H1 (cell line): ENCODE data around the gene MKKS. TPM values are rescaled to one million over a fixed set of nuclear protein-coding genes. Genes with fewer than 3 reads are reported as not detected.

ENCODE experiments used
- CTCF ChIA-PET: fragments of 300-600 bp; sonication (Branson Sonifier 250); formaldehyde crosslinking; loops from one replicate; lab custom pipeline; 2021; ENCODE audit not compliant: partially characterized antibody; lab: Charles Lee
- POLR2A ChIA-PET: fragments of 300-600 bp; sonication (Branson Sonifier 250); formaldehyde crosslinking; loops from one replicate; lab custom pipeline; 2021; ENCODE audit warnings: inconsistent platforms; ENCODE audit not compliant: partially characterized antibody; lab: Charles Lee
- DNase-seq, 2 experiments: peaks; one replicate each; pipeline versions ENCODE4 v3.0.0 to v3.0.0-alpha.2; 2010 to 2022; ENCODE audit warnings: low spot score in 2 of 2, low read depth in 1 of 2, mixed read lengths in 1 of 2
- FAIRE-seq: peaks from 2 replicates; lab custom pipeline; 2011; peaks lifted over from hg19 to GRCh38; lab: Jason Lieb, UNC
- H2AFZ ChIP-seq: 2 replicates; pipeline ENCODE4 v1.8.1; 2012; ENCODE audit warnings: low read length, inconsistent platforms
- H2AK5ac ChIP-seq: 2 replicates; pipeline ENCODE4 v1.6.1; 2013; ENCODE audit warnings: low read depth, low read length
- H2BK120ac ChIP-seq: replicated peaks from 2 replicates; pipeline ENCODE3; 2013; ENCODE audit warnings: low read depth, low read length, inconsistent platforms
- H2BK12ac ChIP-seq: 2 replicates; pipeline ENCODE4 v1.6.1; 2013; ENCODE audit warnings: low read depth, low read length
- H2BK15ac ChIP-seq: 2 replicates; pipeline ENCODE4 v1.6.1; 2013; ENCODE audit warnings: low read length
- H2BK20ac ChIP-seq: 2 replicates; pipeline ENCODE4 v1.6.1; 2013; ENCODE audit warnings: low read length
- H2BK5ac ChIP-seq: 2 replicates; pipeline ENCODE4 v1.6.1; 2013; ENCODE audit warnings: low read depth, low read length
- H3K14ac ChIP-seq: 2 replicates; pipeline ENCODE4 v1.6.1; 2013; ENCODE audit warnings: inconsistent platforms; ENCODE audit not compliant: insufficient read length
- H3K18ac ChIP-seq: 2 replicates; pipeline ENCODE4 v1.6.1; 2013; ENCODE audit warnings: low read length; ENCODE audit errors: extremely low read depth
- H3K23ac ChIP-seq: 2 replicates; pipeline ENCODE4 v1.6.1; 2013; ENCODE audit warnings: inconsistent platforms; ENCODE audit not compliant: insufficient read length
- H3K23me2 ChIP-seq: 2 replicates; pipeline ENCODE4 v1.6.1; 2013; ENCODE audit warnings: low read depth, low read length
- H3K27ac ChIP-seq: 2 replicates; pipeline ENCODE4 v1.6.1; 2011; ENCODE audit warnings: low read depth, low read length, inconsistent platforms
- H3K27me3 ChIP-seq, 4 experiments: replicated peaks in 1 of 4; 1 replicate in 1 of 4; 2 replicates in 3 of 4; pipeline versions ENCODE4 v1.6.1 to v1.8.1; 2011 to 2013; ENCODE audit warnings: low read length in 3 of 4, mild to moderate bottlenecking in 3 of 4, inconsistent platforms in 2 of 4, mixed read lengths in 2 of 4, moderate library complexity in 1 of 4; ENCODE audit not compliant: control insufficient read depth in 3 of 4, insufficient read depth in 3 of 4; ENCODE audit errors: extremely low read depth in 1 of 4
- H3K36me3 ChIP-seq, 4 experiments: 2 replicates each; pipeline versions ENCODE4 v1.6.1 to v1.8.1; 2011 to 2013; ENCODE audit warnings: mild to moderate bottlenecking in 4 of 4, low read length in 3 of 4, moderate library complexity in 2 of 4, control low read depth in 1 of 4, inconsistent platforms in 1 of 4; ENCODE audit not compliant: insufficient read depth in 4 of 4, control insufficient read depth in 2 of 4
- H3K4ac ChIP-seq: replicated peaks from 2 replicates; pipeline ENCODE3; 2013; ENCODE audit warnings: low read length, low read depth, mixed read lengths, inconsistent platforms; ENCODE audit not compliant: insufficient read length
- H3K4me1 ChIP-seq, 4 experiments: replicated peaks in 1 of 4; 1 replicate in 1 of 4; 2 replicates in 3 of 4; pipeline versions ENCODE4 v1.6.1 to v1.8.1; 2011 to 2013; ENCODE audit warnings: low read length in 3 of 4, inconsistent platforms in 2 of 4, mixed read lengths in 1 of 4; ENCODE audit not compliant: insufficient read depth in 4 of 4, control insufficient read depth in 3 of 4
- H3K4me2 ChIP-seq, 2 experiments: 2 replicates each; pipeline versions ENCODE4 v1.6.1 to v1.8.1; 2011 to 2013; ENCODE audit warnings: low read depth in 2 of 2, low read length in 2 of 2, control low read depth in 1 of 2, inconsistent platforms in 1 of 2, mild to moderate bottlenecking in 1 of 2; ENCODE audit not compliant: insufficient read depth in 1 of 2
- H3K4me3 ChIP-seq, 4 experiments: fragments of 200-600, 300-600 bp in 1 of 4; sonication (generic), shearing (Covaris generic), sonication (Bioruptor Twin) in 1 of 4; 2 replicates each; pipeline versions ENCODE4 v1.5.1 to v1.8.1; 2011 to 2016; ENCODE audit warnings: low read length in 4 of 4, low read depth in 3 of 4, control low read depth in 2 of 4, inconsistent platforms in 2 of 4, mild to moderate bottlenecking in 2 of 4, mixed read lengths in 1 of 4, moderate library complexity in 1 of 4; ENCODE audit not compliant: insufficient read depth in 2 of 4; ENCODE audit errors: extremely low read depth in 1 of 4
- H3K56ac ChIP-seq: replicated peaks from 2 replicates; pipeline ENCODE3; 2013; ENCODE audit warnings: low read depth, mild to moderate bottlenecking, mixed read lengths, low read length, inconsistent platforms; ENCODE audit not compliant: insufficient read length
- H3K79me1 ChIP-seq: 2 replicates; pipeline ENCODE4 v1.6.1; 2013; ENCODE audit warnings: low read depth, low read length, control low read depth
- H3K79me2 ChIP-seq, 2 experiments: 2 replicates each; pipeline versions ENCODE4 v1.6.1 to v1.8.1; 2012 to 2013; ENCODE audit warnings: low read length in 2 of 2, mild to moderate bottlenecking in 2 of 2, inconsistent platforms in 1 of 2; ENCODE audit not compliant: insufficient read depth in 2 of 2, control insufficient read depth in 1 of 2
- H3K9ac ChIP-seq, 4 experiments: replicated peaks in 1 of 4; 1 replicate in 1 of 4; 2 replicates in 3 of 4; pipeline versions ENCODE4 v1.6.1 to v1.8.1; 2011 to 2013; ENCODE audit warnings: low read depth in 3 of 4, low read length in 3 of 4, control low read depth in 2 of 4, mild to moderate bottlenecking in 2 of 4, moderate library complexity in 2 of 4, inconsistent platforms in 1 of 4; ENCODE audit errors: extremely low read depth in 1 of 4
- H3K9me3 ChIP-seq, 2 experiments: 2 replicates each; pipeline versions ENCODE4 v1.6.1 to v1.8.1; 2012 to 2013; ENCODE audit warnings: mild to moderate bottlenecking in 2 of 2, moderate library complexity in 2 of 2, control low read depth in 1 of 2, inconsistent platforms in 1 of 2, low read depth in 1 of 2, low read length in 1 of 2, mixed read lengths in 1 of 2; ENCODE audit not compliant: insufficient read depth in 2 of 2
- H4K20me1 ChIP-seq, 2 experiments: replicated peaks in 1 of 2; 2 replicates each; pipeline versions ENCODE3 to v1.8.1; 2011 to 2013; ENCODE audit warnings: inconsistent platforms in 2 of 2, low read length in 2 of 2, mild to moderate bottlenecking in 1 of 2; ENCODE audit not compliant: insufficient read depth in 2 of 2, control insufficient read depth in 1 of 2
- H4K5ac ChIP-seq: 2 replicates; pipeline ENCODE4 v1.6.1; 2013; ENCODE audit warnings: low read length, low read depth, mixed read lengths, inconsistent platforms; ENCODE audit not compliant: insufficient read length
- H4K8ac ChIP-seq: 2 replicates; pipeline ENCODE4 v1.8.0; 2013; ENCODE audit warnings: mild to moderate bottlenecking, moderate library complexity, low read length, inconsistent platforms; ENCODE audit not compliant: insufficient read depth; ENCODE audit errors: extremely low read depth
- H4K91ac ChIP-seq: replicated peaks from 2 replicates; pipeline ENCODE3; 2013; ENCODE audit warnings: low read length, mixed read lengths, inconsistent platforms; ENCODE audit not compliant: insufficient read length
- ASH2L ChIP-seq: fragments of 200-600, 300-600 bp; sonication (generic); IDR thresholded peaks from one replicate; pipeline ENCODE4 v1.7.1; 2017; ENCODE audit warnings: low read length
- JUND ChIP-seq: IDR thresholded peaks from 2 replicates; pipeline ENCODE4 v1.6.1; 2011; ENCODE audit warnings: mild to moderate bottlenecking, improper control_type of control experiment, low read length
- POU5F1 ChIP-seq: IDR thresholded peaks from 2 replicates; pipeline ENCODE4 v1.6.1; 2011; ENCODE audit warnings: low read depth, mild to moderate bottlenecking, low read length, moderate library complexity
- WGBS, 2 experiments: shearing (Covaris generic) in 1 of 2; methylation state at CpG; one replicate each; pipeline versions ENCODE4 v1.1.6 to v1.1.7; 2013 to 2015; ENCODE audit warnings: low lambda C conversion rate in 2 of 2, mixed read lengths in 2 of 2, inconsistent platforms in 1 of 2, low coverage in 1 of 2, missing lambda C conversion rate in 1 of 2; ENCODE audit not compliant: insufficient replicate concordance in 2 of 2, insufficient coverage in 1 of 2, insufficient read length in 1 of 2; ENCODE audit errors: extremely low coverage in 1 of 2, missing lambda C conversion rate in 1 of 2; 5-methylcytosine and 5-hydroxymethylcytosine counted together
- polyA plus RNA-seq, 7 experiments: library from polyadenylated mRNA; depleted of rRNA in 3 of 7; stranded (reverse) in 5 of 7; unstranded in 2 of 7; fragments of >200 nt in 5 of 7; fragments of 200-250 nt in 2 of 7; gene quantifications; 1 replicate in 5 of 7; 2 replicates in 1 of 7; 4 replicates in 1 of 7; pipeline versions ENCODE4 v1.2.1 to v1.2.3, GENCODE V29; 2011 to 2013; ENCODE audit warnings: missing spikeins in 2 of 7, mixed read lengths in 2 of 7
- total RNA-seq: library from RNA; stranded (reverse); fragmentation: NEBNext Ultra II Directional; extraction: Animal tissue kit (Norgen Biotek cat#: 25700); gene quantifications from 2 replicates; pipeline ENCODE4 v1.2.1, GENCODE V29; 2021

The MKKS gene
- total and polyA plus RNA-seq, 2 of the 8 experiments (the other 6 are each of a cell fraction or from before 2014, with no cell fraction given): 15.9 to 24.8 TPM

- DNase-seq: no peak
- Histone ChIP-seq H2BK20ac (no peak overlapping the region), H4K8ac (no peak overlapping the region), H3K4me2 (no peak overlapping the region), H3K79me2 (peaks cover 0 to 13% of the 10 kb centered on the region in 2 experiments; a peak in 1 of 4 replicates), H2BK5ac (no peak overlapping the region), H2AK5ac (no peak overlapping the region), H3K14ac (no peak overlapping the region), H3K4ac (no peak overlapping the region), H2BK15ac (no peak overlapping the region), H3K9ac (peak overlapping the region in 1 of 4 experiments; percentile 34; a peak in 1 of 7 replicates), H3K23me2 (no peaks in the 10 kb centered on the region), H3K79me1 (no peaks in the 10 kb centered on the region), H3K36me3 (peaks cover 0 to 18% (median 7%) of the 10 kb centered on the region in 4 experiments; a peak in 6 of 8 replicates), H2BK12ac (no peak overlapping the region), H3K4me3 (no peak overlapping the region), H3K4me1 (no peaks in the 10 kb centered on the region; a peak in 1 of 7 replicates), H2BK120ac (no peak overlapping the region), H3K23ac (no peak overlapping the region), H4K91ac (no peak overlapping the region), H4K20me1 (peaks cover 3% of the 10 kb centered on the region in 2 experiments), H2AFZ (no peak overlapping the region), H3K56ac (no peak overlapping the region), H3K27ac (no peak overlapping the region), H3K27me3 (no peaks in the 10 kb centered on the region), H4K5ac (no peak overlapping the region), H3K18ac (no peak overlapping the region), H3K9me3 (no peaks in the 10 kb centered on the region)
- POLR2A ChIA-PET: no interaction called here
- CTCF ChIA-PET: interaction anchor here (0.5 to 3.5 kb wide), 7 partner anchors 10 to 795 kb away, joined by 3 to 21 read pairs (median 4); no protein-coding TSS in a partner anchor
- 88% methylated on average over 5 of the region's 5 CpGs; no CpG with 5 or more reads in 1 of the 2 experiments for WGBS, 2 experiments
- FAIRE-seq: no peak
- TF ChIP-seq ASH2L: no peak
- TF ChIP-seq JUND: no peak
- TF ChIP-seq POU5F1: no peak
Measured at GRCh38 chr20:10412591-10413408, 21.2 kb downstream of the MKKS start.
